Inferior parietal cortex (tissue), 1 donor: ENCODE data around the gene CD9.
"Not testable (repeated sequence)": the region's sequence is repeated elsewhere in the genome, so short reads cannot be mapped to it uniquely, and the experiment has no call there.

Source experiments
- DNase-seq: peaks from one replicate; pipeline ENCODE4 v3.0.0-alpha.2; 2016; ENCODE audit errors: extremely low spot score

CD9 gene

GRCh38 chr12:6200256-6201212, at the start of gene CD9:
Gene CD9 (plus strand): TSS chr12:6200400. CDS start chr12:6200500, 100 bp downstream.
- no peak for DNase-seq

DNA sequence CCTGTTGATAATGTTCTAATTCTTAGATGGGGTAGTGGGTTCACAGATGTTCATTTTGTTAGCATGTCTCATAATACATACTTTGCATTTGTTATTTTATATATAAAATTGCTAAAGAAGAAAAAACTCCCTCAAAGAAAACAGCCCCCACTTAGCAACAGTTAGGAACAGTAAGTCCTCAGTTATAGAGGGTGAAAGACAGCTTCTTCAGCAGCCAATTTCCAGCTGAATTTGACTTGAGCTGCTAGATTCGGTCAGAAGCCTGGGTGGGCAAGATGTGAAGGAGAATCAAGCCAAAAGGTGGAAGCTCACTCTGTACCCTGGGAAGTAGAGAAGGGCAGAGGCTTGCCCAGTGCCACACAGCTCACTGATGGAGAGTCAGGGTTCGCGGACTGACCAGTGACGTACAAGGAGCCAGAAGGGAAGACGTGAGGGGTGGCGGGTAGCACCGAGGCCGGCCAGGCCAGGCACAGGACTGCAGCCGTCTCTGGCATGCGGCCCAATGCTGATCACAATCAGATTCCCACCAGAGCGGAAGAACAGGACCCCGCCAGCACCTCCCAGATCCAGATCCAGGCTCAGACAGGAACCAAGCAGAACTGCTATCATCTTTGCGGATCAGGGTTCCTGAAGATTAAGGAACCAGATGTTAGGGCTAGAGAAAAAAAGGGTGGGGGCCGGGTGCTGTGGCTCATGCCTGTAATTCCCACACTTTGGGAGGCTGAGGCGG, 45.3 kb upstream of the CD9 start:
- DNase-seq = no peak

- DNase-seq = no peak
These were observed 42.7 kb upstream of the CD9 start for GRCh38 chr12:6157482-6157881.

DNA sequence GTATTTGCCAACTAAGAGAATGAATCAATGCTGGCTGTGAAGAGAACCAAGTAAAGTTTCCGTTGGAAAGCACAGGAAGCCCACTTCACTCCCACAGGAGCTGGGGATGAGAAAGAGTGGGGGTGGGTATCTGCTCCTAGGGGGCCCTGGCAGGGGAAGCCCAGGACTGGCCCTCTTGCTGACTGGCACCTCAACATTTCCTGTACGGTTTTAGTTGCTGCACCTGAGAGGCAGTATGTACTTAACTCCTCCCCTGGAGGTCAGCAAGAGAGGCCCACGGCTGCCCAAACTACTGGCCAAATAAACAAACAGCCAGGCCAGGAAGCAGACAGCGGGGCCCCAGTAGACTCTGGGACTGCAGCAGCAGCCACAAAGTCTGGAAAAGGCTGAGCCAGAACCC, 41.9 kb upstream of the CD9 start:
- no peak for DNase-seq

GRCh38 chr12:6158749-6159148, 41.5 kb upstream of the CD9 start:
- no peak for DNase-seq

DNA sequence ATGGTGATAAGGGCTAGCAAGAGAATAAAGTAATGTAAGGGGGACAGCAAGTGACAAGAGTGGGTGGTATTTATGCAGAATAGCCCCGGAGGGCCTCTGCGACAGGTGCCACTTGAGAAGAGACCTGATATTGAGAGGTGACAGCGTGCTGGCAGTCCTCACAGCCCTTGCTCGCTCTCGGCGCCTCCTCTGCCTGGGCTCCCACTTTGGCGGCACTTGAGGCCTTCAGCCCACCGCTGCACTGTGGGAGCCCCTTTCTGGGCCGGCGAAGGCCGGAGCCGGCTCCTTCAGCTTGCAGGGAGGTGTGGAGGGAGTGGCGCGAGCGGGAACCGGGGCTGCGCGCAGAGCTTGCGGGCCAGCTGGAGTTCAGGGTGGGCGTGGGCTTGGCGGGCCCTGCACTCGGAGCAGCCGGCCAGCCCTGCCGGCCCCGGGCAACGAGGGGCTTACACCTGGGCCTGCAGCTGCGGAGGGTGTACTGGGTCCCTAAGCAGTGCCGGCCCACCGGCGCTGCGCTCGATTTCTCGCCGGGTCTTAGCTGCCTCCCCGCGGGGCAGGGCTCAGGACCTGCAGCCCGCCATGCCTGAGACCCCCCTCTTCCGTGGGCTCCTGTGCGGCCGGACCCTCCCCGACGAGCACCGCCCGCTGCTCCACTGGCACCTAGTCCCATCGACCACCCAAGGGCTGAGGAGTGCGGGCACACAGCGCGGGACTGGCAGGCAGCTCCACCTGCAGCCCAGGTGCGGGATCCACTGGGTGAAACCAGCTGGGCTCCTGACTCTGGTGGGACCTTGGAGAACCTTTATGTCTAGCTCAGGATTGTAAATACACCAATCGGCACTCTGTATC, 40.8 kb upstream of the CD9 start:
- DNase-seq = not testable (repeated sequence)

GRCh38 chr12:6160049-6160649, 40.1 kb upstream of the CD9 start:
- DNase-seq = not testable (repeated sequence)

GRCh38 chr12:6161124-6161882, 38.9 kb upstream of the CD9 start:
- DNase-seq = no peak

GRCh38 chr12:6163416-6164060, 36.7 kb upstream of the CD9 start:
- DNase-seq = no peak

DNA sequence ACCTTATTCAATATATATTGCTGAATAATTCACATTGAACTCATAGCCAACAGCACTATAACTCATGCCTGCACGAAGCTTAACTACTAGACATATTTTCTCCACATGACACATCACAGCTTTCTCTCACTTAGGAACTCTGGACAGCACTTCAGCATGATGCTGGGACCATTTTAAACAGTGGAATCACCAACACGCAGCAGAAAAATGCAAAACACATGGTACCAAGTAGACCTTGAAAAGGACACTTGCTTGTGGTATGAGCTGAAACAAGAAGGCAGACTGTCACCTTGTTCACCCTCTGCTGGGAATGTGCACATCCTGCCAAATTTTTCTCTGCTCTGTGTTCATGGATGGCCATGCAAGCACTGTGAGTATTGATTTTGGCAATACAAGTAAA, 34.8 kb upstream of the CD9 start:
- no peak for DNase-seq

DNA sequence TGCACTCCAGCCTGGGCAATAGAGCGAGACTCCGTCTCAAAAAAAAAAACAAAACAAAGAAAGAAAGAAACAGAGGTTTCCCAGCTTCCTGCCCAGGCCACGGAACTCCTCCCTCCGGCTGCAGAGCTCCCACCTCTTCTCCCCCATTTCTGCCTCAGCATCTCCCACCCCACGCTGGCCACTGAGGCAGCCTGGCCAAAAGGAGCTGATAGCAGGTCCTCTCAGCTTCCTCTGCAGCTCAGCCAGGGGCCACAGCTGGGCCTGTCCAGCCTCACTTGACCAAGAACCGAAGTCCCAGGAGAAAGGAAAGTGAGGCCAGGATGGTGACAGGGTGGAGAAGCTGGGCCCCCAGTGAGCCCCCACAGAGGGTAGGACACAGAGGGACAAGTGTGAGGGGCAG, 33.4 kb upstream of the CD9 start:
- DNase-seq = no peak

DNA sequence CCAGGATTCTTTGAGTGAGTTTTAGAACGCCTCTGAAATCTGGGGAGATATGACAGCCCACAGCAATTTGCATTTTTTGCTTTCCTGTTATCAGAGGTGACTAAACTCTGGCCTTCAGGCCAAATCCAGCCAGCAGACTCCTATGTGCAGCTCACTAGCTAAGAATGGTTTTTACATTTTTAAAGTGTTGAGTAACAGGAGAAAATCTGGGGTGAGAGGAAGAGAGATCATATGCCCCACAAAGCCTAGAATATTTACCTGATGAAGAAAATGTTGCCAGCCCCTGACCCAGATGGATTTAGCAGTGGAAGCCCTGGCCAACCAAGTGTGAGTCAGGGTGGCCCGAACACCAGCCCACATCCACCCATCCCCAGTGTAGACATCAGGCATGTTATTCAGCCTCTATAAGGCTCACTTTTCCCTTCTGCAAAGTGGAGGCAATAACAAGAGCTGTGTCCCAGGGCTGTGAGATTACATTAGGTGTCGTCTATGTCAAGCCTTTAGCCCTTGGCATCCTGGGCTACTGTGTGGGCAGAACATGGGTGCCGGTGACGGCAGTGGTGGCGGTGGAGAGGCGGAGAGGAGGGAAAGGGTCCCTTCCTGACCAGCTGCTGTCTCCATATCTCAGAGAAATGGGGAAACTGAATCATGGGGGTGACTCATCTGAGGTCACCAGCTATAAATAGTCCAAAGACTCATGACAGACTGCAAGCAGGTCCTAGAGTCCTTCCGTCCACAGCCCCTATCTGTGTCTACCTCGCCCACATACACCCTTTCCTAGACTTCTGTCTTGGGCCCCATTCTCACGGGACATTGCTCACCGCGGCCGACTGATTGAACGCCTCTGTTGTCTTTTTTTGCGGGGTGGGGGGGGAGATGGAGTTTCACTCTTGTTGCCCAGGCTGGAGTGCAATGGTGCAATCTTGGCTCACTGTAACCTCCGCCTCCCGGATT, 32.6 kb upstream of the CD9 start:
- DNase-seq = peak; percentile 28

GRCh38 chr12:6171409-6172015, 28.7 kb upstream of the CD9 start:
- DNase-seq = no peak

GRCh38 chr12:6172086-6172485, 28.1 kb upstream of the CD9 start:
- DNase-seq = no peak

DNA sequence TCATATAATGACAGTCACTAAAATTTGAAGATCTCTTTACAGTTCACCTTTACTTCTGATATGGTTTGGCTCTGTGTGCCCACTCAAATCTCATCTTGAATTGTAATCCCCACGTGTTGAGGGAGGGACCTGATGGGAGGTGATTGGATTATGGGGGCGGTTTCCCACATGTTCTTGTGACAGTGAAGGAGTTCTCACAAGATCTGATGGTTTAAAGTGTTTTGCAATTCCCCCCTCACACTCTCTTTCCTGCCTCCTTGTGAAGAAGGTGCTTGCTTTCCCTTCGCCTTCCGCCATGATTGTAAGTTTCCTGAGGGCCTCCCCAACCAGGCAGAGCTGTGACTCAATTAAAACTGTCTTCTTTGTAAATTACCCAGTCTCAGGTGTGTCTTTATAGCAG, 27.3 kb upstream of the CD9 start:
- DNase-seq = no peak

DNA sequence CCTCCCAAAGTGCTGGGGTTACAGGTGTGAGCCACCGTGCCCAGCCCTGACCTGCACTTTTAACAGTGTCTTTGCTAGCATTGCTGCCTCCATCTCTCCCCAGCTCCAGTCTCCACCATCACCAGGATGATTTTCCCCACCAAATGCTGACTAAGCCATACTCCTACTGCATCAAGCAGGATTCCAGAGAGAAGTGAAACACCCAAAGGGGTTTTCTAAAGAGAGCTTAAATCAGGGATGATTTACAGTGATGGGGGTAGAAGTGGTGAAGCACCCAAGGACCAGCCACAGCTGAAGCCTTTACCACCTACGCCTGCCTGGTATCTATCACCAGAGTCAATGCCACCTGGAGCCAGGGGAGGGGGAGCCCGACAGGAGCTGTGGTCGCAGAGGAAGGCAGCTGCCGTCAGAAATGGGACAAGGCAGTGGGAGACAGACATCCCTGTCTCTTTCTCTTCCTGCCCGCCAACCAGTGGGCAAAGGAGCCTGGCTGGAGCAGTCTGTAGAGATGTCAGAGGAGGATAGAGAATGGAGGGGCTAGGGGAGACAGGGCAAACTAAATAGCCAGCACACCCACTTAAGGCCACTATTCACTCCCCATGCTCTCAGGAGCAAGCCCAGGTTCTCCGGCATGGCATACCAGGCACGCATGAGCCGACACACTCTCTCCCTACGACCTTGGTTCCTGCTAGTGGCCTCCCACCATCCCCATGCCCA, 22.4 kb upstream of the CD9 start:
- no peak for DNase-seq

- DNase-seq = no peak
These were observed 21.0 kb upstream of the CD9 start for GRCh38 chr12:6178981-6179761.
